NCI-H1436 treated with DMSO at 0.1 percent for 48 hours (cell line): ENCODE data around the gene THBD.

Experiments
- DNase-seq: peaks from one replicate; lab custom pipeline; 2025; lab: John Stamatoyannopoulos, UW

The THBD gene

DNA sequence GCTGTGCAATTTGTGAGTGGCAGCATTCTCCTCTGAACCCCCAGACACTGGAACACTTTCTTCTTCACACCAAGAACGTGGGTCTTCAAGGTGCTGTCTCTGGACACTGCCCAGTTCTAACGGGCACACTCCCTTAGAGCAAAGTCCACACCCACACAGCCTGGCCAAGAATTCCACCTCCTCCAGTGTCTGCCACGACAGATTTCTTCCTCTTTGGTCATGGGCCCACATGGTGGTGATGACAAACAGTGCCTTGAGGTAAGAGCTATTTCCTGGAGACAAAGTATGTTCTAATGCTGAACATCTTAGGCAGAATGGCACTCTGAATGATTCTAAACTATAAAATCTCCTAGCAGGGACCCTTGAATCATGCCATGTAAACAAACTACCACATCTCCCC lies 39.8 kb downstream of the THBD start:
- no peak for DNase-seq

DNA sequence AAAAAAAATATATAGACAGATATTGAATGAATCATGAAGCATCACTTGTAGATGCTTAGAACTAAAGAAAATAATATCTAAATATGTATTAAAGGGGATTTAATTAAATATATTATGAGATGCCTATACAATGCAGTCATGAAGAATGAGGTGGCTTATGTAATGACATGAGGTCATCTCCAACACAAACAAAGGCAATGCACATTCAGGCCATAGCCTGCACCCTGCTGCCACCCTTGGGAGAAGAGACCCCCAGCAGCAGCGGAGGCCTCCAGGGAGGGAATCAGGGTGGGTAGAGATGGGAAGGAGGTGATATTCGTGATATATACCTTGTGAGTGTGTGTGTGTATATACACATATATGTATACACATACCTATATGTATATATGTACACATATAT lies 40.8 kb downstream of the THBD start:
- DNase-seq = no peak

GRCh38 chr20:23007886-23008655 lies 41.4 kb downstream of the THBD start:
- DNase-seq = no peak

DNA sequence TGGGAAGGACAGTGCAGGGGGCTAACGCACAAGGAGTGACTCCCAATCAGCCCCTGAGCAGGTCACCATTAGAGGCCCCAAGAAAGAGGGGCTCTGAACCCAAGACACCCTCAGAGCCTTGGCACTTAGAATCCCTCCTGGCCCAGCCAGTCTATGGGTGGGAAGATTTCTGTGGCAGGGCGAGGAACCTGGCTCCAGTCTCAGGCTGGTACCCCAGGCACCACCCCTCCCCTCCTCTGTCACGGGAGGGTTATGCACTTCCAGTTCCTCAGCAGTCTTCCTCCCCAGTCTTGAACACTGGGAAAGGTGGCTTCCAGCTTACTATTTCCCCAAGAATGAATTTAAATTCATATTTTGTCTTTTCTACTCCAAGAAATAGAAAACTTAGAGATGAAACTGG lies 42.0 kb downstream of the THBD start:
- DNase-seq = no peak

- no peak for DNase-seq
These were observed 43.7 kb downstream of the THBD start for GRCh38 chr20:23005776-23006175.

DNA sequence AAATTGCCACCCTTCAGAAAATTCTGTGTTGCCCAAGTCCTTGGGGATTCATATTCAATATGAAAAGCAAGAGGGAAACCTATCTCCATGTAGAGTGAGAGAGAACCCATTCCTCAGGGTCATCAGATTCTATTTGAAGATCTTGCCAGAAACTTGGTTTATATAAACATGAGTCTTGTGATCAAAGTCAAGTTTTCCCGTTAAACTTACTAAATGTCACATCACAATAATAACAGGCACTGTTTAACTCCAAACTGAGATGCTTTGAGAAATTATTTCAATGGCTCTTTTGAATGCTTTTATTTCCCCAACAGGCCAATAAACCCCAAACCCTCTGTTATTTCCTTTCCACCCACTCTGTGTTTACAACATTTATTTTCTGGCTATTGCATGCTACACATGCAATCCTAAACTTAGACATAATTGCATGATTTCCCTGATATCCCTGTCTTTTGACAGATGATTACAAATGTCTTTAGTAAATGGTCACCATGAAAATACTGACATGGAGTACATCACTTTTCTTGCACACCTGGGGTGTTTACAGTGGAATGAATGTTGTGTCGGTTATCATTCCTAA lies 45.5 kb downstream of the THBD start:
- no peak for DNase-seq

DNA sequence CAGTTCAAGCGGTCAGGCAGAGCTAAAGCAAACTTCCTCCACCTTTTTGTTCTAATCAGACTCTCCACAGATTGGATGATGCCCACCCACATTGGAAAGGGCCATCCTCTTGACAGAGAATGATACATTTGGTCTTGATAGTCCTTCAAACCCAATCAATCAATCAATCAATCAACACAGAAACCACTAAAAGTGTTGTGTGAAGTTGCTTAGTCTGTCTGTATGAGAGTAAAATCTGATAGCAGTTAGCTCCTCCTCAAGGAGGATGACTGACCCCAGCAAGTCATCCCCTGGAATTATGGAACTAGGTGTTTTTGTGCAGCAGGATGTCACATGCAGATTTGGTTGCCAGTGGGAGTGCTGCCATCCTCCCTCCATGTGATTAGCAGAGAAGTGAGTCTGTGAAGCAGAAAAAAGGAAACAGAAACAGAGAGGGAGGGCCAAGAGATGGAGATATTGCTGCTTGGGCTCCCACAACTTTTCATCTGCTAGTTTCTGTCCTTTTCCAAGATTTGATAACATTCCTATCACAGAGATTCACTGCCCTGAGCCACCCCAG lies 46.3 kb downstream of the THBD start:
- DNase-seq = no peak

GRCh38 chr20:23002276-23002675 lies 47.2 kb downstream of the THBD start:
- DNase-seq = no peak

DNA sequence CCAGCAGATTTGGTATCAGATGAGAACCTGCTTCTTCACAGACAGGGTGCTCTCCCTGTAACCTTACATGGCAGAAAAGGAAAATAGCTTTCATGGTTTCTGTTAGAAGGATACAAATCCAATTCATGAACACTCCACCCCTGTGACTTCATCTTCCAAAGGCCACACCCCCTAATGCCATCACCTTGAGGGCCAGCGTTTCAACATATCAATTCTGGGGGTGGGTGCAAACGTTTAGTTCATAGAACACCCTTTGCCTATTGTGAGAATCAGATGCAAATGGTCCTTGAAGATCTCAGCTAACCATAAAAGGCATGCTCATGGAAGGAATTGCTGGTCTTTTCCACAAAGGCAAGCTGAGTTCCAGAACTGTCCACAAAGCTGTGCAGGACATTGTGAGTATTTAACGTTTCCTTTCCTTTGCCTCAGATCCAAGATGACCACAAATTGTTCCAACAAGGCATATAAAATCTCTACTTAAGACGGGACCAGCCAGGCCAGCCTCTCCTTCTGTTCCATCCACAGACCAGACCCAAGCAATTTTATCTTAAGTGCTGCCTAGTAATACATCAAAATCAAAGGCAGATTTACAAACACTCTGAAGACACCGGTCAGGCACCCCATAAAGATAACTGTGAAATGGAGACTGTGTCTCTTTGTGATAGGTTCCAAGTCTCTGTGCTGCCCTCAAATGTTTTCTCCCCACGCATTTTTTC lies 49.1 kb downstream of the THBD start:
- no peak for DNase-seq

GRCh38 chr20:22999756-23000155 lies 49.7 kb downstream of the THBD start:
- no peak for DNase-seq

DNA sequence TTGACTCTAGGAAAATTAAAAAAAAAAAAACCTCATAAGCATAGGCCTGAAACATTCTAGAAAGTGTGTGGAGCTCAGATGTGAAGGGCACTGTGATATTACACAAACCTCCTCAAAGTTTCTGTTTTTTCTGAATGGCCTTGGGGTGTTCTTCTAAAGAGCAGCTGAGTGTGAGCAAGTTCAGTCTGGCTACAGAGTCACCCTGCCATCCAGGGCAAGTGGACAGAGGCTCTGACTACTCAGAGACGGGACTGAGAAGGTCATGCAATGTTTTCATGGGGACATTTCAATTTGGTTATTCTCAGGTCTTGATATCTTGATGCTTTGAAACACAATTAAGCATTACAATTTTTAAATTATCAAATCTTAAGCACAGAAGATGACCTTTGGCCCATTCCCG lies 51.0 kb downstream of the THBD start:
- DNase-seq = no peak

GRCh38 chr20:22995923-22996322 lies 53.5 kb downstream of the THBD start:
- no peak for DNase-seq
